HG02870 (cell line): ENCODE results near the gene CCDC148.

Source experiments
- ATAC-seq: cut with Tn5 transposase; IDR thresholded peaks from one replicate; pipeline ENCODE4 v1.9.1; 2021; ENCODE audit warnings: mild to moderate bottlenecking, moderate library complexity; ENCODE audit not compliant: unreplicated experiment

The CCDC148 gene

GRCh38 chr2:158221063-158222020, 235.2 kb downstream of the CCDC148 start:
- peak; percentile 76 for ATAC-seq

- ATAC-seq = no peak
Measured at GRCh38 chr2:158217593-158217992, 239.0 kb downstream of the CCDC148 start.

GRCh38 chr2:158214431-158214830, 242.1 kb downstream of the CCDC148 start:
- peak; percentile 89 for ATAC-seq

- ATAC-seq = no peak
Measured at GRCh38 chr2:158213773-158214172, 242.8 kb downstream of the CCDC148 start.

GRCh38 chr2:158212301-158212700, 244.3 kb downstream of the CCDC148 start:
- ATAC-seq = no peak

GRCh38 chr2:158211502-158211901, 245.1 kb downstream of the CCDC148 start:
- ATAC-seq = no peak

GRCh38 chr2:158207354-158207753, 249.2 kb downstream of the CCDC148 start:
- ATAC-seq = no peak

GRCh38 chr2:158205215-158205614, 251.3 kb downstream of the CCDC148 start:
- ATAC-seq = no peak

- ATAC-seq = no peak
Measured at GRCh38 chr2:158204741-158205165, 251.8 kb downstream of the CCDC148 start.

- ATAC-seq = no peak
Measured at GRCh38 chr2:158202161-158202815, 254.3 kb downstream of the CCDC148 start.

GRCh38 chr2:158199928-158200650, 256.5 kb downstream of the CCDC148 start:
- ATAC-seq = no peak

GRCh38 chr2:158197940-158198339, 258.6 kb downstream of the CCDC148 start:
- no peak for ATAC-seq

- no peak for ATAC-seq
Measured at GRCh38 chr2:158194229-158194628, 262.3 kb downstream of the CCDC148 start.

GRCh38 chr2:158192515-158193443, 263.8 kb downstream of the CCDC148 start:
- ATAC-seq = no peak

GRCh38 chr2:158191076-158191895, 265.3 kb downstream of the CCDC148 start:
- ATAC-seq = peak; percentile 80

GRCh38 chr2:158189526-158189925, 267.0 kb downstream of the CCDC148 start:
- ATAC-seq = peak; percentile 28

- no peak for ATAC-seq
Measured at GRCh38 chr2:158187908-158188307, 268.6 kb downstream of the CCDC148 start.

- ATAC-seq = no peak
Measured at GRCh38 chr2:158184556-158185343, 271.8 kb downstream of the CCDC148 start.

- ATAC-seq = no peak
Measured at GRCh38 chr2:158184001-158184400, 272.6 kb downstream of the CCDC148 start.
